HL-60 (cell line): ENCODE data around the gene KCNT1.

ENCODE experiments used
- DNase-seq, 2 experiments: peaks; one replicate each; pipeline ENCODE4 v3.0.0-alpha.2; 2010 to 2020; ENCODE audit warnings: low read depth in 1 of 2, low spot score in 1 of 2
- H3K27ac ChIP-seq: fragments of 250-450 bp; sonication (Bioruptor Pico); replicated peaks from 2 replicates; pipeline ENCODE4 v1.5.1; 2020; ENCODE audit warnings: mild to moderate bottlenecking, moderate library complexity
- H3K27me3 ChIP-seq: fragments of 250-450 bp; sonication (Bioruptor Pico); 2 replicates; pipeline ENCODE4 v1.5.1; 2021; ENCODE audit warnings: mild to moderate bottlenecking, moderate library complexity; ENCODE audit not compliant: insufficient read depth, poor library complexity, severe bottlenecking
- H3K4me3 ChIP-seq: replicated peaks from 2 replicates; pipeline ENCODE4 v1.5.1; 2011; ENCODE audit warnings: mild to moderate bottlenecking, control low read depth, low read length; ENCODE audit not compliant: insufficient read depth
- CTCF ChIP-seq: IDR thresholded peaks from one replicate; pipeline ENCODE4 v1.5.1; 2011; ENCODE audit warnings: low read length, control low read depth, inconsistent platforms; ENCODE audit not compliant: insufficient read depth
- GABPA ChIP-seq: IDR thresholded peaks from 2 replicates; pipeline ENCODE4 v1.6.1; 2012; ENCODE audit warnings: low read depth
- POLR2AphosphoS5 ChIP-seq: IDR thresholded peaks from 2 replicates; pipeline ENCODE4 v1.6.1; 2012; ENCODE audit warnings: low read depth
- REST ChIP-seq: IDR thresholded peaks from 2 replicates; pipeline ENCODE4 v1.6.1; 2012; ENCODE audit warnings: low read depth; ENCODE audit not compliant: insufficient replicate concordance
- SPI1 ChIP-seq: IDR thresholded peaks from 2 replicates; pipeline ENCODE4 v1.6.1; 2012; ENCODE audit warnings: low read depth, mild to moderate bottlenecking, borderline replicate concordance

Gene KCNT1

GRCh38 chr9:135763716-135764446 is 61.9 kb downstream of the KCNT1 start:
- DNase-seq, result no peak
- no peaks in the 10 kb centered on the region for H3K27me3 ChIP-seq
- H3K4me3 ChIP-seq, result no peak overlapping the region
- H3K27ac ChIP-seq, result no peak overlapping the region
- TF ChIP-seq SPI1 (no peak), GABPA (no peak), REST (no peak), CTCF (no peak), POLR2AphosphoS5 (no peak)

GRCh38 chr9:135764731-135765130 is 62.7 kb downstream of the KCNT1 start:
- DNase-seq, result no peak
- H3K4me3 ChIP-seq, result no peak overlapping the region
- no peaks in the 10 kb centered on the region for H3K27me3 ChIP-seq
- TF ChIP-seq POLR2AphosphoS5 (no peak), SPI1 (no peak), CTCF (no peak), REST (no peak), GABPA (no peak)
- no peak overlapping the region for H3K27ac ChIP-seq

GRCh38 chr9:135765416-135765815 is 63.4 kb downstream of the KCNT1 start:
- H3K4me3 ChIP-seq, result no peak overlapping the region
- TF ChIP-seq SPI1, result no peak
- TF ChIP-seq REST, result no peak
- TF ChIP-seq GABPA, result no peak
- no peak for TF ChIP-seq CTCF
- no peak for TF ChIP-seq POLR2AphosphoS5
- H3K27ac ChIP-seq, result no peak overlapping the region
- no peaks in the 10 kb centered on the region for H3K27me3 ChIP-seq
- no peak for DNase-seq
